ENCODE measurements around the gene CD63. TPM values are rescaled to one million over a fixed set of nuclear protein-coding genes. Genes with fewer than 3 reads are reported as not detected.

Gene CD63
- total RNA-seq, 2 experiments from 2014 or later: 113 to 117 TPM

- peaks cover 23% of the 10 kb centered on the region for H3K27me3 Mint-ChIP-seq
- H3K4me3 Mint-ChIP-seq: peak overlapping the region; percentile 73
- no peaks in the 10 kb centered on the region for H3K9me3 Mint-ChIP-seq
- peaks cover 12% of the 10 kb centered on the region for H3K4me1 Mint-ChIP-seq
- no peak for DNase-seq
- H3K36me3 Mint-ChIP-seq: no peaks in the 10 kb centered on the region
- H3K27ac Mint-ChIP-seq: no peak overlapping the region
Observed at GRCh38 chr12:55706568-55707218, 22.1 kb downstream of the CD63 start.

DNA sequence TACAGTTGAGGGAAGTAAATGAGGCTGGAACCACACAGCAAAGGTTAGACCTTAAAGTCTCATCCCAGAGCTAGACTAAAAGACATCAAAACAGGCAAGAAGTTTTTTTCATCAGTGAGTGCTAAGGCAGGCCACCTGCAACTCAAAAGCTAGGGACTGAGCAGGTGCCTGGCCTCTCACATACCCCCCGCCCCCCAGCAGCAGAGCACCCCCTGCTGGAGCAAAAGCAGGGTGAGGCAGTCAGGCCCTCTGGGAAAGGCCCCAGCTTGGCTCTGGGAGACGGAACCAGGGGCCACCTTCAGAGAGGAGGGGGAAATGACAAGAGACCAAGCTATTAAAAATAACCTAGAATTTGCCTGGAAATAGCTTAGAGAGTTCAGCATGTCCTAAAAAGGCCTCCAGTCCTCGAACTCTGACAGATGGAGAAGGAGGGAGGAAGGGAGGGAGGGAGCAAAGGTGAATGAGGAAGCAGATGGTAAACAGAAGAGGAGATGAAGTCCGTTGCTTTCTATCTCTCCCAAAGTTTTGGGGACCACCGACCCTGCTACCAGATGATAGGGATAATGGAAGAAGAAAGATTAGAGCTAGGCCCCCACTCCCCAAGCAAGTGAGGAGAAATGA lies 22.9 kb downstream of the CD63 start:
- no peak overlapping the region for H3K27ac Mint-ChIP-seq
- DNase-seq: no peak
- peaks cover 12% of the 10 kb centered on the region for H3K4me1 Mint-ChIP-seq
- H3K4me3 Mint-ChIP-seq: no peak overlapping the region
- no peaks in the 10 kb centered on the region for H3K9me3 Mint-ChIP-seq
- H3K36me3 Mint-ChIP-seq: no peaks in the 10 kb centered on the region
- H3K27me3 Mint-ChIP-seq: peaks cover 23% of the 10 kb centered on the region

DNA sequence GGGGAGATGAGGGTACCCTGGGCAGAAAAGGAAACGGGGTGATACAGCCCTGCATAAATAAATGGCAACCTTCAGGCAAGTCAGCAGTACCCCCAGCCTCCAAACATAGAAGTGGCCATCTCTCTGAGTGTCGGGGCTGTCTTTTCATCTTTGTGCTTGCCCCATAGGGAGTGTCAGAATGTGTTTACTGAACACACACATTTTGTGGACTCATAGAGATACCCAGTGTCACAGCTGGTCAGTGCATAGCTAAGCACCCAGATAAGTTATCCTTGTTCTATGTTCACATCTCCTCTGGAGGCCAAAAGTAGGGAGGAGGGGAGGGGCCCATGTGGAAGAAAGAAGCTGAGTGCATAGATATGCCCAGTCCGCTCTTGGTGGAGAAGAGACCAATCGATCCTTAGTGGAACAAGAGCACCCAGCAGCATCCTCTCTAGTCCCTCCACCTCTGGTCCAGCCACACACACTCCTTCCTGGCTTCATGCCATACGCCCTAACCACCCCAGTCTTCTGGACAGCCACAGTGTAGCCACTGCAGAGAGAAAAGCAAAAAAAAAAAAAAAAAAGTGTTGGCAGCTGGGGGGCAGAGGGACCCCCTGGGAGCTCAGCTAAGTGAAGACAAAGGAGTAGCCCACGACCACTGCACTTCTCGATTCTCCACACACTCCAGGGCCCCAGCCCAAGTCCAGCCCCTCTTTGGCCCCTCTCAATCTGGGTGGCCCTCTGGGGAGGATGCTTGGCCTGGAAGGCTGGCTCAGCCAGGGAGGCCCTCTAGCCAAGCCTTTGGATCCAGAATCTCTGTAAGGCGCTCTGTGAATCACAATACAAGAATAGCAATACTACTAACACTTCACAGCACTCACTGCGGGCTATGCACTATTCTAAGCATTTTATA lies 23.7 kb downstream of the CD63 start:
- DNase-seq: no peak
- Mint-ChIP-seq H3K4me3 (no peak overlapping the region), H3K27me3 (peaks cover 23% of the 10 kb centered on the region), H3K9me3 (no peaks in the 10 kb centered on the region), H3K27ac (no peak overlapping the region), H3K4me1 (peaks cover 12% of the 10 kb centered on the region), H3K36me3 (no peaks in the 10 kb centered on the region)

GRCh38 chr12:55703901-55704761 lies 24.7 kb downstream of the CD63 start:
- peaks cover 22% of the 10 kb centered on the region for H3K27me3 Mint-ChIP-seq
- no peaks in the 10 kb centered on the region for H3K36me3 Mint-ChIP-seq
- no peak overlapping the region for H3K27ac Mint-ChIP-seq
- peaks cover 12% of the 10 kb centered on the region for H3K4me1 Mint-ChIP-seq
- DNase-seq: no peak
- H3K4me3 Mint-ChIP-seq: no peak overlapping the region
- H3K9me3 Mint-ChIP-seq: no peaks in the 10 kb centered on the region

- H3K27ac Mint-ChIP-seq: no peak overlapping the region
- H3K27me3 Mint-ChIP-seq: peaks cover 13% of the 10 kb centered on the region
- no peak overlapping the region for H3K4me3 Mint-ChIP-seq
- DNase-seq: no peak
- H3K36me3 Mint-ChIP-seq: no peaks in the 10 kb centered on the region
- H3K4me1 Mint-ChIP-seq: peaks cover 8% of the 10 kb centered on the region
- H3K9me3 Mint-ChIP-seq: no peaks in the 10 kb centered on the region
Observed at GRCh38 chr12:55703288-55703687, 25.5 kb downstream of the CD63 start.

GRCh38 chr12:55702861-55703260 lies 25.9 kb downstream of the CD63 start:
- Mint-ChIP-seq H3K4me1 (peaks cover 5% of the 10 kb centered on the region), H3K27ac (no peak overlapping the region)
- no peak for DNase-seq

GRCh38 chr12:55700255-55701018 lies 28.4 kb downstream of the CD63 start:
- Mint-ChIP-seq H3K4me3 (no peak overlapping the region), H3K27ac (no peak overlapping the region), H3K9me3 (no peaks in the 10 kb centered on the region)

More at GRCh38 chr12:55702861-55703260, 25.9 kb downstream of the CD63 start:
- Mint-ChIP-seq H3K4me3 (no peak overlapping the region), H3K36me3 (no peaks in the 10 kb centered on the region), H3K27me3 (peaks cover 10% of the 10 kb centered on the region), H3K9me3 (no peaks in the 10 kb centered on the region)

GRCh38 chr12:55699471-55700055 lies 29.2 kb downstream of the CD63 start:
- Mint-ChIP-seq H3K4me1 (no peaks in the 10 kb centered on the region), H3K9me3 (no peaks in the 10 kb centered on the region), H3K36me3 (no peaks in the 10 kb centered on the region), H3K27ac (no peak overlapping the region), H3K4me3 (no peak overlapping the region), H3K27me3 (no peaks in the 10 kb centered on the region)
- no peak for DNase-seq

More at GRCh38 chr12:55700255-55701018, 28.4 kb downstream of the CD63 start:
- Mint-ChIP-seq H3K36me3 (no peaks in the 10 kb centered on the region), H3K27me3 (no peaks in the 10 kb centered on the region), H3K4me1 (no peaks in the 10 kb centered on the region)
- DNase-seq: no peak

- no peak for DNase-seq
- Mint-ChIP-seq H3K4me3 (no peak overlapping the region), H3K9me3 (no peaks in the 10 kb centered on the region), H3K4me1 (no peaks in the 10 kb centered on the region), H3K27me3 (no peaks in the 10 kb centered on the region), H3K36me3 (no peaks in the 10 kb centered on the region), H3K27ac (no peak overlapping the region)
Observed at GRCh38 chr12:55698965-55699364, 29.8 kb downstream of the CD63 start.

DNA sequence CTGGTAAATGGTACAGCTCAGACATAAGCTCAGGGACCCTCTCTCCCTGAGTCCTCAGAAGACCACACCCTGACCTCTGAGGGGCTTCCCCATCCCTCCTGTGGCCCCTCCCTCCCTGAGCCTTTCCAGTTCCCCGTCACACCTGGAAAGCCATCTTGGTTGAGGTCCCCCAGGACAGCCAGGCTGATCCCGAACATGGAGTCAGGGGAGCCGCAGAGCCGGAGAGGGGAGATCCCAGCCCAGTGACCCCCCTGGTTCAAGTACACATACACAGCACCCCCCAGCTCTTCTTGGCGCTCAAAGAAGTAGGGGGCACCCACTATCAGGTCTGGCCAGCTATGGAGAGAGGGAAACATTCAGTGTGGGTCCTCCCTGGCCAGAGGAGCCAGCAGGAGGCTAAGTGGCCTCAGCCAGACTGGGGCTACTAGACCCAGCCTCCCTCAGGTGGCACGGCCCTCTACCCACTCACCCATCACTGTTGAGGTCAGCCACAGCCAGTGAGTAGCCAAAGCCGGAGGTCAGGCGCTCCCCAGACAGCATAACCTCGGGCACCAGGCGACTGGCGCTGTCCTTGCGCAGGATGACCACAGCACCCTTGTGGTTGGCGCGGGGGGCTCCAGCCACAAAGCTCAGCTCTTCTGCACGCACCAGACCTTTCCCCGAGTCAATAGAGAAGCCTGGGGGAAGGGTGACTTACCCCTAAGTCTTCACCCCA lies 30.4 kb downstream of the CD63 start:
- Mint-ChIP-seq H3K9me3 (no peaks in the 10 kb centered on the region), H3K27me3 (no peaks in the 10 kb centered on the region), H3K36me3 (no peaks in the 10 kb centered on the region), H3K27ac (no peak overlapping the region), H3K4me3 (no peak overlapping the region), H3K4me1 (no peaks in the 10 kb centered on the region)
- no peak for DNase-seq

- Mint-ChIP-seq H3K27ac (no peak overlapping the region), H3K36me3 (no peaks in the 10 kb centered on the region), H3K4me3 (no peak overlapping the region), H3K9me3 (no peaks in the 10 kb centered on the region), H3K27me3 (no peaks in the 10 kb centered on the region), H3K4me1 (no peaks in the 10 kb centered on the region)
- no peak for DNase-seq
Observed at GRCh38 chr12:55697686-55698085, 31.1 kb downstream of the CD63 start.

DNA sequence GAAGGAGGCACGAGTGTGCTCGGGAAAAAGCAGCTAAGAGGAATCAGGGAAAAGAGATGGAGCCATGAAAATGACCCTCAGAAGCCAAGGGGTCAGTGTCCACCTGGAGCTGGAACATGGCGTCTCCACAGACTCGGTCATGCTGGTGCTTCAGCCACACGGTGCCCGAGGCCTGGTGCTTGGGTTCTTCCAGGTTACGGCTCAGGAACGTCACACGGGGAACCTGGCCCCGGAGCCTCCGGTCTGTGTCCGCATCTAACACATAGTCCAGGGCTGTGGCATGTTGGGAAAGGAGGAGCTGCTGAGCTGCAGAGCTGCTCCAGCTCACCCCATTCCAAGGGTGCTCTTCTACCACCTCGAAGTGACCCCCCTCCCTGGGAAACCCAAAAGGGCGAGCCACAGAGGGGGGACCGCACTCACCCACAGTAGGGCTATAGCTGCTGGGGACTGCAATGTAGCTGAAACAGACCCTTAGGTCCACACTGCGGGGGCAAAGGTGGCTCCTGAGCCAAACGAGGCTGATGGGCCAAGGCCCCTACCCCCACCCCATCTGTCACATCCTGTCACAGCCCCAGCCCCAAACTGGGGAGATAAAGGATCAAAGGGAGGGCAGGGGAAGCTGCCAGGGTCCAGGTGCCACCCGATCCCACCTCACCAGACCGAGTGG lies 31.9 kb downstream of the CD63 start:
- no peaks in the 10 kb centered on the region for H3K27me3 Mint-ChIP-seq
- no peak for DNase-seq
- no peak overlapping the region for H3K4me3 Mint-ChIP-seq
- no peak overlapping the region for H3K27ac Mint-ChIP-seq
- no peaks in the 10 kb centered on the region for H3K4me1 Mint-ChIP-seq
- no peaks in the 10 kb centered on the region for H3K9me3 Mint-ChIP-seq
- no peaks in the 10 kb centered on the region for H3K36me3 Mint-ChIP-seq

DNA sequence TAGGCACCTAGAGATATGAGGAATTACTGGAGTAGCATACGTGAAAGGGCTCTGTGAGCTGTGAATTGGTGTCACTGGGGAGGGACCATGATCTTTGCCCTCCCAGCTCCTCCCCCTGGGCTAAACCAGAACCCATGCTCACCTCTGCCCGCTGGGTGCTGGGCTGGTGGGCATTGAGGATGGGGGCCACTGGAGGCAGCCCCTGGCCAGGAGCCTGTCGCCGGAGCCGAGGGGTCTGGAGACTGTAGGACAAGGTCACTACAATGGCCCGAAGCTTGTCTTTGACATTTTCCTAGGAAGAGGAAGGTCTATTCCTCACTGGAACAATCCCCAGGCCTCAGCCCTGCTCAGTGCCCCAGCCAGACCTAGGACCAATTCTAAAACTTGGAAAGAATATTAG lies 32.7 kb downstream of the CD63 start:
- H3K4me3 Mint-ChIP-seq: no peak overlapping the region
- no peak for DNase-seq
- H3K36me3 Mint-ChIP-seq: no peaks in the 10 kb centered on the region
- H3K27me3 Mint-ChIP-seq: no peaks in the 10 kb centered on the region
- H3K27ac Mint-ChIP-seq: no peak overlapping the region
- no peaks in the 10 kb centered on the region for H3K9me3 Mint-ChIP-seq
- no peaks in the 10 kb centered on the region for H3K4me1 Mint-ChIP-seq

Data from activated naive CD8-positive, alpha-beta T cell treated with anti-CD3 and anti-CD28 coated beads for 36 hours (primary cell).